ENCODE data around the gene COLQ.

The COLQ gene

GRCh38 chr3:15403965-15404364 lies 117.5 kb downstream of the COLQ start:
- DNase-seq (ENCODE audit: low read depth): no peak
- no peak for TF ChIP-seq CTCF (conservative IDR thresholded peaks at IDR 0.05; ENCODE audit: low read depth, low read length)
- no peak overlapping the region for H3K4me3 ChIP-seq (ENCODE audit: low read length)

GRCh38 chr3:15403495-15403894 lies 118.0 kb downstream of the COLQ start:
- DNase-seq (ENCODE audit: low read depth): no peak
- no peak for TF ChIP-seq CTCF (conservative IDR thresholded peaks at IDR 0.05; ENCODE audit: low read depth, low read length)

GRCh38 chr3:15401936-15402335 lies 119.6 kb downstream of the COLQ start:
- DNase-seq (ENCODE audit: low read depth): no peak
- no peak overlapping the region for H3K4me3 ChIP-seq (ENCODE audit: low read length)
- no peak for TF ChIP-seq CTCF (conservative IDR thresholded peaks at IDR 0.05; ENCODE audit: low read depth, low read length)

More at GRCh38 chr3:15403495-15403894, 118.0 kb downstream of the COLQ start:
- H3K4me3 ChIP-seq (ENCODE audit: low read length): no peak overlapping the region
